KOPT-K1 (cell line): Measurements from ENCODE around the gene NDUFV1.
"Not testable (repeated sequence)": the region's sequence is repeated elsewhere in the genome, so short reads cannot be mapped to it uniquely, and the experiment has no call there.

Source experiments
- H3K27ac ChIP-seq: fragments of 200-600 bp; sonication (generic); 2 replicates; pipeline ENCODE4 v1.5.1; 2016; ENCODE audit warnings: antibody characterized with exemption, mild to moderate bottlenecking, low read depth, low read length; ENCODE audit not compliant: poor library complexity, severe bottlenecking
- H3K36me3 ChIP-seq: fragments of 200-600 bp; sonication (generic); 2 replicates; pipeline ENCODE4 v1.5.1; 2017; ENCODE audit warnings: antibody characterized with exemption, mild to moderate bottlenecking, low read length, moderate library complexity; ENCODE audit not compliant: insufficient read depth
- H3K9me3 ChIP-seq: fragments of 200-600 bp; sonication (generic); 2 replicates; pipeline ENCODE4 v1.5.1; 2017; ENCODE audit warnings: antibody characterized with exemption, low read length, mild to moderate bottlenecking; ENCODE audit not compliant: insufficient read depth, poor library complexity, severe bottlenecking

NDUFV1 gene

GRCh38 chr11:67633758-67634365 is 27.1 kb downstream of the NDUFV1 start:
- Histone ChIP-seq H3K36me3 (no peaks in the 10 kb centered on the region), H3K9me3 (no peaks in the 10 kb centered on the region), H3K27ac (no peak overlapping the region)

- Histone ChIP-seq H3K27ac (no peak overlapping the region), H3K9me3 (no peaks in the 10 kb centered on the region), H3K36me3 (no peaks in the 10 kb centered on the region)
Observed at GRCh38 chr11:67634366-67635230, 27.9 kb downstream of the NDUFV1 start.

- Histone ChIP-seq H3K9me3 (no peaks in the 10 kb centered on the region), H3K36me3 (no peaks in the 10 kb centered on the region), H3K27ac (no peak overlapping the region)
Observed at GRCh38 chr11:67635231-67635521, 28.4 kb downstream of the NDUFV1 start.

DNA sequence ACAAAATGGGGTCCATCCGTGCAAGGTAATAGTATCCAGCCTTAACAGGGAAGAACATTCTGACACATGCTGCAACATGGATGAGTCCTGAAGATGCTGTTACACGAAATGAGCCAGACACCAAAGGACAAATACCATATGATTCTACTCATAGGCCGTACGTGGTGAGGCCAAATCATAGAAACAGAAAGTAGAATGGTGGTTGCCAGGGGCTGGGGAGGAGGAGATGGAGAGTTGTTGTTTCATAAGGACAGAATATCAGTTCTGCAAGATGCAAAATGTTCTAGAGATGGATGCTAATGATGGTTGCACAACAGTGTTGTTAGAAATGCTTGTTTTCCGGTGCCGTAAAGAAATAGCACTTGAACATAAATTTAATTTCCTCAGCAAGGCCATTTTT is 30.2 kb downstream of the NDUFV1 start:
- Histone ChIP-seq H3K36me3 (no peaks in the 10 kb centered on the region), H3K27ac (no peak overlapping the region), H3K9me3 (no peaks in the 10 kb centered on the region)

GRCh38 chr11:67637441-67637840 is 30.7 kb downstream of the NDUFV1 start:
- not testable (repeated sequence) for H3K27ac ChIP-seq, H3K36me3 ChIP-seq, H3K9me3 ChIP-seq

GRCh38 chr11:67638535-67639437 is 32.0 kb downstream of the NDUFV1 start:
- no peaks in the 10 kb centered on the region for H3K9me3 ChIP-seq
- no peaks in the 10 kb centered on the region for H3K36me3 ChIP-seq
- no peak overlapping the region for H3K27ac ChIP-seq

GRCh38 chr11:67639438-67639859 is 32.7 kb downstream of the NDUFV1 start, which contains the start of gene TBX10:
TSS of gene TBX10 (minus strand) at chr11:67639763. CDS start at chr11:67639472, 291 bp downstream.
- H3K36me3 ChIP-seq, result no peaks in the 10 kb centered on the region
- H3K9me3 ChIP-seq, result no peaks in the 10 kb centered on the region
- no peak within 1 kb of the TSS for H3K27ac ChIP-seq

- Histone ChIP-seq H3K27ac (no peak overlapping the region), H3K36me3 (no peaks in the 10 kb centered on the region), H3K9me3 (no peaks in the 10 kb centered on the region)
Observed at GRCh38 chr11:67640021-67640757, 33.5 kb downstream of the NDUFV1 start.

- no peaks in the 10 kb centered on the region for H3K9me3 ChIP-seq
- no peaks in the 10 kb centered on the region for H3K36me3 ChIP-seq
- no peak overlapping the region for H3K27ac ChIP-seq
Observed at GRCh38 chr11:67640758-67641337, 34.1 kb downstream of the NDUFV1 start.

DNA sequence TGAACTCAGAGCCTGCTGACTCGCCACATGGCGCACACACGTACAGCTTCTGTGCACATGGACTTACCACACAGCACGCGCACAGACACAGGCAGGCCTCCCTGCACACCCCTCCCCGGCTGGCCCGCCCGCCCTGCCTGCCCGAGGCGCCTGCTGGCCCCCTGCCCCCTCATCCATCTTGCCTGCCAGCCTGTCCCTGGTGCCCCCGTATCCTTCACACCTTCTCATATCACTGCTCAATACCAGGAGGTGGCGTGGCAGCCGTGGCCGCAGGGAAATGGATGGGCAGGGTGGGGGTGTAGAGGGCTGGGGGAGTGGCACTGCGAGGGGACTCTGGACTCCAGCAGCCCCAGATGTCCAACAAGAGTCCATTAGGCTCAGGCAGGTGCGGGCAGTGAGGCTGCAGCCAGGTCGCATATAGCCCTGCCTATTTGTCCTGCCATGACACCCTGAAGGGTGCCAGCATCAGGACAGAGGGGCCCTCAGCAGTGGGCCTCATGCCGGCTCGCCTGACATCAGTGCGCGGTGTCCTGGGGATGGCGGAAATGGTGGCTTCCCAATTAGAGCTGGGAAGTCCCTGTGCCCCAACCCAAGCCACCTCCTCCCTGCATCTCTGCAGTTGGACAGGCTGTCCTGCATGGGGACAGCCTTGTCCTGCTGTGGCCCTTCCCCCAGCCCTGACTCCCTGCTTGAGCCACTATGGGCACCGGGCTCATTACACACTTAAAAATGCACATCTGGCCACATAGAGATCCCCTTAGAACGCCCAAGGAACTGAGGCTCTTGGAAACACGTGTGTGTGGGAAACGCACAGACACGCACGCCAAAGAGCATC is 34.8 kb downstream of the NDUFV1 start:
- Histone ChIP-seq H3K9me3 (no peaks in the 10 kb centered on the region), H3K36me3 (no peaks in the 10 kb centered on the region), H3K27ac (no peak overlapping the region)

- no peaks in the 10 kb centered on the region for H3K36me3 ChIP-seq
- no peaks in the 10 kb centered on the region for H3K9me3 ChIP-seq
- H3K27ac ChIP-seq, result no peak overlapping the region
Observed at GRCh38 chr11:67642173-67643120, 35.7 kb downstream of the NDUFV1 start.

GRCh38 chr11:67644042-67644441 is 37.3 kb downstream of the NDUFV1 start:
- no peaks in the 10 kb centered on the region for H3K36me3 ChIP-seq
- H3K9me3 ChIP-seq, result no peaks in the 10 kb centered on the region
- H3K27ac ChIP-seq, result no peak overlapping the region
